HFFc6 (cell line): Measurements from ENCODE around the gene TMEM61. TPM values are rescaled to one million over a fixed set of nuclear protein-coding genes. Genes with fewer than 3 reads are reported as not detected.
A peak's percentile ranks its signal among the peaks of the same experiment; 100 is the strongest.

Source experiments
- DNase-seq: peaks from one replicate; pipeline ENCODE4 v3.0.0-alpha.2; 2018
- H3K27ac Mint-ChIP-seq: 2 replicates; pipeline ENCODE4 v1.8.0; 2020; ENCODE audit warnings: mild to moderate bottlenecking, mixed read lengths
- H3K27me3 Mint-ChIP-seq: 2 replicates; pipeline ENCODE4 v1.8.0; 2021; ENCODE audit warnings: mild to moderate bottlenecking, moderate library complexity, mixed read lengths; ENCODE audit not compliant: insufficient read depth
- H3K36me3 Mint-ChIP-seq: 2 replicates; pipeline ENCODE4 v1.8.0; 2021; ENCODE audit warnings: low read depth, mixed read lengths
- H3K4me1 Mint-ChIP-seq: 2 replicates; pipeline ENCODE4 v1.8.0; 2020; ENCODE audit warnings: low read depth, mixed read lengths
- H3K4me3 Mint-ChIP-seq: 2 replicates; pipeline ENCODE4 v1.8.0; 2020; ENCODE audit warnings: mild to moderate bottlenecking, moderate library complexity, mixed read lengths
- H3K9me3 Mint-ChIP-seq: 2 replicates; pipeline ENCODE4 v1.8.0; 2020; ENCODE audit warnings: mild to moderate bottlenecking, mixed read lengths
- CTCF ChIP-seq: fragments of 200-600 bp; sonication (generic); IDR thresholded peaks from 2 replicates; pipeline ENCODE4 v1.5.0; 2021; ENCODE audit warnings: antibody characterized with exemption, mild to moderate bottlenecking
- total RNA-seq, 6 experiments: library from RNA; stranded (reverse); fragmentation: NEBNext Ultra II Directional; extraction: Animal tissue kit (Norgen Biotek cat#: 25700); gene quantifications; 2 replicates in 1 of 6; 3 replicates in 5 of 6; pipeline ENCODE4 v1.2.3, GENCODE V29; 2021

The TMEM61 gene
- total RNA-seq, 6 experiments from 2014 or later = not detected

- peaks cover 50% of the 10 kb centered on the region for H3K4me1 Mint-ChIP-seq
- no peaks in the 10 kb centered on the region for H3K36me3 Mint-ChIP-seq
- H3K27me3 Mint-ChIP-seq = peaks cover 4% of the 10 kb centered on the region; the same call in 1 of the 2 replicates
- no peaks in the 10 kb centered on the region for H3K9me3 Mint-ChIP-seq
- peak; percentile 14 for DNase-seq
- TF ChIP-seq CTCF = no peak
- H3K27ac Mint-ChIP-seq = no peak overlapping the region
- H3K4me3 Mint-ChIP-seq = no peak overlapping the region
These were observed 40.4 kb upstream of the TMEM61 start for GRCh38 chr1:54940042-54940441.

GRCh38 chr1:54942976-54943375, 37.5 kb upstream of the TMEM61 start:
- no peak overlapping the region for H3K27ac Mint-ChIP-seq

GRCh38 chr1:54944610-54945392, 35.6 kb upstream of the TMEM61 start:
- Mint-ChIP-seq H3K4me1 (peaks cover 20% of the 10 kb centered on the region), H3K4me3 (peak overlapping the region; percentile 33; the same call in 1 of the 2 replicates), H3K9me3 (no peaks in the 10 kb centered on the region), H3K27me3 (peaks cover 8% of the 10 kb centered on the region), H3K27ac (no peak overlapping the region), H3K36me3 (no peaks in the 10 kb centered on the region)
- peak; percentile 91 for TF ChIP-seq CTCF
- DNase-seq = peak; percentile 69

More at GRCh38 chr1:54942976-54943375, 37.5 kb upstream of the TMEM61 start:
- Mint-ChIP-seq H3K4me3 (no peak overlapping the region), H3K9me3 (no peaks in the 10 kb centered on the region), H3K36me3 (no peaks in the 10 kb centered on the region), H3K27me3 (peaks cover 8% of the 10 kb centered on the region), H3K4me1 (peaks cover 32% of the 10 kb centered on the region)
- no peak for DNase-seq
- no peak for TF ChIP-seq CTCF

- peaks cover 8% of the 10 kb centered on the region for H3K27me3 Mint-ChIP-seq
- peak; percentile 54 for TF ChIP-seq CTCF
- H3K36me3 Mint-ChIP-seq = no peaks in the 10 kb centered on the region
- no peak overlapping the region for H3K27ac Mint-ChIP-seq
- H3K4me1 Mint-ChIP-seq = peaks cover 20% of the 10 kb centered on the region
- DNase-seq = no peak
- peak overlapping the region; percentile 33; the same call in 1 of the 2 replicates for H3K4me3 Mint-ChIP-seq
- H3K9me3 Mint-ChIP-seq = no peaks in the 10 kb centered on the region
These were observed 35.0 kb upstream of the TMEM61 start for GRCh38 chr1:54945393-54945936.

GRCh38 chr1:54947540-54947939, 32.9 kb upstream of the TMEM61 start:
- peaks cover 34% of the 10 kb centered on the region for H3K4me1 Mint-ChIP-seq
- H3K9me3 Mint-ChIP-seq = no peaks in the 10 kb centered on the region
- peaks cover 4% of the 10 kb centered on the region for H3K27me3 Mint-ChIP-seq
- TF ChIP-seq CTCF = no peak
- no peaks in the 10 kb centered on the region for H3K36me3 Mint-ChIP-seq
- DNase-seq = no peak
- no peak overlapping the region for H3K4me3 Mint-ChIP-seq
- H3K27ac Mint-ChIP-seq = no peak overlapping the region
